Adipocyte (in vitro differentiated cells): ENCODE measurements around the gene TIPARP.
"Not testable (repeated sequence)": the region's sequence is repeated elsewhere in the genome, so short reads cannot be mapped to it uniquely, and the experiment has no call there.

Experiments used
- DNase-seq: peaks from one replicate; pipeline ENCODE4 v3.0.0-alpha.2; 2015; ENCODE audit warnings: low read depth
- H3K27me3 ChIP-seq: replicated peaks from 2 replicates; pipeline ENCODE4 v1.7.0; 2013; ENCODE audit warnings: mild to moderate bottlenecking, low read length, moderate library complexity; ENCODE audit not compliant: control insufficient read depth, insufficient read depth
- H3K36me3 ChIP-seq: 2 replicates; pipeline ENCODE4 v1.7.0; 2013; ENCODE audit warnings: low read length, mild to moderate bottlenecking, moderate library complexity; ENCODE audit not compliant: control insufficient read depth, insufficient read depth, severe bottlenecking
- H3K4me1 ChIP-seq: 2 replicates; pipeline ENCODE4 v1.7.0; 2013; ENCODE audit warnings: mild to moderate bottlenecking, low read length, moderate library complexity; ENCODE audit not compliant: control insufficient read depth, insufficient read depth
- H3K4me3 ChIP-seq: 2 replicates; pipeline ENCODE4 v1.7.0; 2013; ENCODE audit warnings: mild to moderate bottlenecking, low read length, moderate library complexity
- H3K9ac ChIP-seq: 2 replicates; pipeline ENCODE4 v1.7.0; 2013; ENCODE audit warnings: mild to moderate bottlenecking, low read length, moderate library complexity
- H3K9me3 ChIP-seq: 2 replicates; pipeline ENCODE4 v1.7.0; 2013; ENCODE audit warnings: mild to moderate bottlenecking, low read length, moderate library complexity; ENCODE audit not compliant: control insufficient read depth

TIPARP gene

GRCh38 chr3:156652661-156653060 lies 21.7 kb upstream of the TIPARP start:
- not testable (repeated sequence) for H3K27me3 ChIP-seq, H3K9ac ChIP-seq, H3K4me1 ChIP-seq, H3K9me3 ChIP-seq, H3K4me3 ChIP-seq, H3K36me3 ChIP-seq, DNase-seq

- DNase-seq: no peak
- H3K4me3 ChIP-seq: no peak overlapping the region
- no peaks in the 10 kb centered on the region for H3K27me3 ChIP-seq
- no peak overlapping the region for H3K9ac ChIP-seq
- H3K36me3 ChIP-seq: no peaks in the 10 kb centered on the region
- no peaks in the 10 kb centered on the region for H3K9me3 ChIP-seq
- peaks cover 9% of the 10 kb centered on the region for H3K4me1 ChIP-seq
Observed at GRCh38 chr3:156654834-156655233, 19.6 kb upstream of the TIPARP start.

- DNase-seq: no peak
- no peaks in the 10 kb centered on the region for H3K9me3 ChIP-seq
- no peak overlapping the region for H3K9ac ChIP-seq
- no peaks in the 10 kb centered on the region for H3K36me3 ChIP-seq
- peaks cover 9% of the 10 kb centered on the region for H3K4me1 ChIP-seq
- H3K27me3 ChIP-seq: no peaks in the 10 kb centered on the region
- H3K4me3 ChIP-seq: no peak overlapping the region
Observed at GRCh38 chr3:156655819-156656550, 18.4 kb upstream of the TIPARP start.

- no peak overlapping the region for H3K4me3 ChIP-seq
- peaks cover 9% of the 10 kb centered on the region for H3K4me1 ChIP-seq
- DNase-seq: no peak
- H3K9me3 ChIP-seq: no peaks in the 10 kb centered on the region
- no peaks in the 10 kb centered on the region for H3K27me3 ChIP-seq
- no peak overlapping the region for H3K9ac ChIP-seq
- H3K36me3 ChIP-seq: no peaks in the 10 kb centered on the region
Observed at GRCh38 chr3:156657440-156657839, 16.9 kb upstream of the TIPARP start.

GRCh38 chr3:156657862-156658731 lies 16.3 kb upstream of the TIPARP start:
- Histone ChIP-seq H3K4me3 (no peak overlapping the region), H3K27me3 (no peaks in the 10 kb centered on the region), H3K4me1 (peaks cover 9% of the 10 kb centered on the region), H3K9me3 (no peaks in the 10 kb centered on the region), H3K36me3 (no peaks in the 10 kb centered on the region), H3K9ac (no peak overlapping the region)
- no peak for DNase-seq

GRCh38 chr3:156658732-156659090 lies 15.7 kb upstream of the TIPARP start:
- H3K4me3 ChIP-seq: no peak overlapping the region
- no peaks in the 10 kb centered on the region for H3K27me3 ChIP-seq
- no peak for DNase-seq
- no peak overlapping the region for H3K9ac ChIP-seq
- no peaks in the 10 kb centered on the region for H3K36me3 ChIP-seq
- no peaks in the 10 kb centered on the region for H3K9me3 ChIP-seq
- peaks cover 12% of the 10 kb centered on the region for H3K4me1 ChIP-seq

GRCh38 chr3:156659260-156659659 lies 15.1 kb upstream of the TIPARP start:
- no peak for DNase-seq

GRCh38 chr3:156661155-156661554 lies 13.2 kb upstream of the TIPARP start:
- H3K9ac ChIP-seq: no peak overlapping the region
- peaks cover 35% of the 10 kb centered on the region for H3K4me1 ChIP-seq
- DNase-seq: no peak
- no peaks in the 10 kb centered on the region for H3K27me3 ChIP-seq
- H3K9me3 ChIP-seq: no peaks in the 10 kb centered on the region
- no peak overlapping the region for H3K4me3 ChIP-seq
- H3K36me3 ChIP-seq: no peaks in the 10 kb centered on the region

More at GRCh38 chr3:156659260-156659659, 15.1 kb upstream of the TIPARP start:
- Histone ChIP-seq H3K9ac (no peak overlapping the region), H3K36me3 (no peaks in the 10 kb centered on the region), H3K4me3 (no peak overlapping the region), H3K9me3 (no peaks in the 10 kb centered on the region), H3K4me1 (peaks cover 17% of the 10 kb centered on the region), H3K27me3 (no peaks in the 10 kb centered on the region)

DNA sequence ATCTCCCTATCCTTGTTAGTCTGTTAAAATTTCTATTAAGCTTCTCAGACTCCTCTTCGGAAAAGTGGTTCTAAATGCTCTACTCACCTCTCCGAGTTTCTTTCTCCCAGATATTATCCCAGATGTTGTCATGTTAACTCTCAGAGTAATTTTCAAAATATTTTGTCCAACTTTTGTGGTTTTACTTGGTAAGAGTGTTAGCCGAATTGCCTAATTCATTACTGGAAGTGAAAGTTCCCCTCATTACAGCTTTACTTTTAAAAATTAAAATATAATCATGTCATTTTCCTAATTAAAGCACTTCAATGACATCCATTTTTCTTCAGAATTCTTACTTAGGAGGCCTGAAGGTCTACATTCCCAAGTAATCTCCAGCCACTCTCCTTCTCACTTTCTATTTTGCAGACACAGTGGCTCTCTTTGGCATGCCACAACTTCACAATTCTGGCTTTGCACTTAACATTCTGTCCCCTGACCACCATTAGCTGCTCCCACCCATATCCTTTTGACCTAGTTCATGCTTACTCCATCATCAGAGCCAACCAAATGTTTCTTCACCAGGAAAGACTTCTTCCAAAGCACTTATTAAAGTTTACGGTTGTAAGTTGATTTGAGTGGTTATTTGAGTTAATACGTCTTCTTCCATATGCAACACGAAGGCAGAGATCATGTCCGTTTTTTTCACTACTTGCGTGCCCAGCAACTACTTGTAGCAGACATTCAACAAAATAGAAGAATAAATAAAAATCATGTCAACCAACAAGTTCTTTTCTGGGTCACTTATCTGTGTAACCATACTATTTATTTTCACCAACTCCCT lies 10.2 kb upstream of the TIPARP start:
- H3K36me3 ChIP-seq: no peaks in the 10 kb centered on the region
- H3K9me3 ChIP-seq: no peaks in the 10 kb centered on the region
- DNase-seq: no peak
- H3K4me1 ChIP-seq: peaks cover 48% of the 10 kb centered on the region
- H3K27me3 ChIP-seq: no peaks in the 10 kb centered on the region
- H3K4me3 ChIP-seq: peak overlapping the region; percentile 4
- no peak overlapping the region for H3K9ac ChIP-seq

DNA sequence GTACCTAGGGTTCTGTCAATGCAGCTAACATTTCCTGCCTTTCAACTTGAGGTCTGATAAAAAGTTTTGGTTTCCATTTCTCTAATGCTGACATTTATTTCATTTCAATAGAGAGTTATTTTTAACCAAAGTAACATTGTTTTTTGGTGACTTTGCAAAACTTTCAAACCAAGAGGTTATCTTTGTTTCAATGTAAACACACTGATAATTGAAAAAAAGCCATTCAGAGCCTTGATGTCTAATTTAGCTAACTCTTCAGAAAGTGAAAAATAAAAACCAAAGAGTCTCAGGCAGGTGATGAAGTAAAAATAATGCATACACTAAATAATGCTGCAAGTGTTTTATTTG lies 9.6 kb upstream of the TIPARP start:
- peak overlapping the region; percentile 16 for H3K9ac ChIP-seq
- H3K27me3 ChIP-seq: no peaks in the 10 kb centered on the region
- DNase-seq: no peak
- H3K4me1 ChIP-seq: peaks cover 46% of the 10 kb centered on the region
- no peaks in the 10 kb centered on the region for H3K9me3 ChIP-seq
- no peaks in the 10 kb centered on the region for H3K36me3 ChIP-seq
- H3K4me3 ChIP-seq: peak overlapping the region; percentile 4

DNA sequence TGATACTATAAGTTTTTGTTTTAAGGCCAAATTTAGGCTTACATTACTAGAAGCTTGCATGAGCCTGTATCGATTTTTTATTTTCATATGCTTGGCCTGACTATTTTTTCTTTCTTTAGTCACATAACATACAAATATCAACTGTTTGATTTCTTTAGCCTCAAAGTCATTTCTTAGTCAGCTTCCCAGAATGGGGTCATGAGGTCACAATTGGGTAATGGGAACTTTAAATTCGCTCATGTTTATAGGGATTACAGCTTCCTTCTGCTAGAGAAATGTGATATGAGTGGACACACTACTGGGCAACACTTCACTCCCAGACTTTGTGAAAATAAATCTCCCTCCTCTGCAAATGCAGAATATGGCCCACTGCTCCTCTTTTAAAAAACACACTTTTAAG lies 9.1 kb upstream of the TIPARP start:
- no peaks in the 10 kb centered on the region for H3K9me3 ChIP-seq
- peak overlapping the region; percentile 16 for H3K9ac ChIP-seq
- no peak overlapping the region for H3K4me3 ChIP-seq
- H3K36me3 ChIP-seq: no peaks in the 10 kb centered on the region
- DNase-seq: peak; percentile 84
- H3K27me3 ChIP-seq: no peaks in the 10 kb centered on the region
- peaks cover 50% of the 10 kb centered on the region for H3K4me1 ChIP-seq
